Keratinocyte (primary cell): ENCODE data around the gene EPHB2. TPM values are rescaled to one million over a fixed set of nuclear protein-coding genes. Genes with fewer than 3 reads are reported as not detected.
"Not testable (repeated sequence)": the region's sequence is repeated elsewhere in the genome, so short reads cannot be mapped to it uniquely, and the experiment has no call there.

Experiments
- DNase-seq: peaks from one replicate; pipeline ENCODE4 v3.0.0-alpha.2; 2011; ENCODE audit warnings: low read depth, missing footprints, low spot score
- FAIRE-seq: peaks from 2 replicates; lab custom pipeline; 2011; peaks lifted over from hg19 to GRCh38; lab: Jason Lieb, UNC
- H2AFZ ChIP-seq: 2 replicates; pipeline ENCODE4 v1.6.0; 2012; ENCODE audit warnings: low read length, control low read depth, inconsistent platforms; ENCODE audit not compliant: control insufficient read depth
- H3K27ac ChIP-seq: 2 replicates; pipeline ENCODE4 v1.5.1; 2011; ENCODE audit warnings: low read length; ENCODE audit not compliant: control insufficient read depth, insufficient read depth
- H3K27me3 ChIP-seq: 3 replicates; pipeline ENCODE4 v1.6.0; 2011; ENCODE audit warnings: low read length; ENCODE audit not compliant: control insufficient read depth, insufficient read depth; ENCODE audit errors: extremely low read depth
- H3K36me3 ChIP-seq, 2 experiments: 2 replicates in 1 of 2; 3 replicates in 1 of 2; pipeline ENCODE4 v1.5.1; 2011; ENCODE audit warnings: low read length in 2 of 2, mild to moderate bottlenecking in 1 of 2; ENCODE audit not compliant: control insufficient read depth in 2 of 2, insufficient read depth in 2 of 2; ENCODE audit errors: extremely low read depth in 1 of 2
- H3K4me1 ChIP-seq: 3 replicates; pipeline ENCODE4 v1.5.1; 2011; ENCODE audit warnings: low read length; ENCODE audit not compliant: control insufficient read depth, insufficient read depth; ENCODE audit errors: extremely low read depth
- H3K4me2 ChIP-seq: 3 replicates; pipeline ENCODE4 v1.6.0; 2011; ENCODE audit warnings: low read depth, low read length; ENCODE audit not compliant: control insufficient read depth, insufficient read depth; ENCODE audit errors: extremely low read depth
- H3K4me3 ChIP-seq, 3 experiments: fragments of 200-600 bp in 1 of 3; sonication (generic) in 1 of 3; 2 replicates in 2 of 3; 3 replicates in 1 of 3; pipeline ENCODE4 v1.5.1; 2011 to 2016; ENCODE audit warnings: low read length in 3 of 3, mild to moderate bottlenecking in 3 of 3, control low read depth in 2 of 3, inconsistent platforms in 1 of 3, low read depth in 1 of 3, mixed read lengths in 1 of 3, mixed run types in 1 of 3, moderate library complexity in 1 of 3; ENCODE audit not compliant: control insufficient read depth in 2 of 3, insufficient read depth in 2 of 3; ENCODE audit errors: extremely low read depth in 1 of 3
- H3K79me2 ChIP-seq: 2 replicates; pipeline ENCODE4 v1.6.0; 2012; ENCODE audit warnings: low read length; ENCODE audit not compliant: control insufficient read depth, insufficient read depth
- H3K9ac ChIP-seq: 3 replicates; pipeline ENCODE4 v1.6.0; 2011; ENCODE audit warnings: low read length; ENCODE audit not compliant: control insufficient read depth, insufficient read depth; ENCODE audit errors: extremely low read depth
- H3K9me1 ChIP-seq: 3 replicates; pipeline ENCODE4 v1.6.0; 2011; ENCODE audit warnings: low read length; ENCODE audit not compliant: control insufficient read depth, insufficient read depth; ENCODE audit errors: extremely low read depth
- H3K9me3 ChIP-seq: 2 replicates; pipeline ENCODE4 v1.5.1; 2012; ENCODE audit warnings: low read depth, low read length; ENCODE audit not compliant: control insufficient read depth
- H4K20me1 ChIP-seq: 3 replicates; pipeline ENCODE4 v1.6.0; 2011; ENCODE audit warnings: low read length; ENCODE audit not compliant: control insufficient read depth, insufficient read depth; ENCODE audit errors: extremely low read depth
- EZH2 ChIP-seq: IDR thresholded peaks from one replicate; pipeline ENCODE4 v1.6.1; 2012; ENCODE audit warnings: inconsistent platforms, mild to moderate bottlenecking, low read length, moderate library complexity
- dilution Hi-C: fragments of 300-500 bp; cut with MboI; formaldehyde crosslinking; loops from one replicate; pipeline ENCODE4 v1.7.0; 2020; ENCODE audit warnings: low sequenced_read_pairs; ENCODE audit not compliant: extremely low pct_ligation_motif_present
- polyA plus RNA-seq, 5 experiments: library from polyadenylated mRNA; depleted of rRNA in 3 of 5; stranded (reverse) in 3 of 5; stranded (forward) in 1 of 5; unstranded in 1 of 5; fragments of >200 nt; gene quantifications; 1 replicate in 1 of 5; 2 replicates in 3 of 5; 3 replicates in 1 of 5; pipeline versions ENCODE4 v1.2.1 to v1.2.3, GENCODE V29; 2011 to 2012; ENCODE audit warnings: missing spikeins in 2 of 5, low read depth in 1 of 5, low replicate concordance in 1 of 5
- TF ChIP-seq, protein P1 (sequence below), 3 experiments: IDR thresholded peaks in 1 of 3; conservative IDR thresholded peaks in 1 of 3; optimal IDR thresholded peaks in 1 of 3; 2 replicates in 2 of 3; 3 replicates in 1 of 3; pipeline versions ENCODE3 to v1.5.1; 2011; ENCODE audit warnings: low read length in 3 of 3, mild to moderate bottlenecking in 3 of 3, moderate library complexity in 2 of 3, control low read depth in 1 of 3, inconsistent platforms in 1 of 3; ENCODE audit not compliant: insufficient read depth in 2 of 3; ENCODE audit errors: extremely low read depth in 1 of 3

The EPHB2 gene
- polyA plus RNA-seq, 1 donor (not counting 4 experiments of a cell fraction or from before 2014, with no cell fraction given): 0.10 TPM

DNA sequence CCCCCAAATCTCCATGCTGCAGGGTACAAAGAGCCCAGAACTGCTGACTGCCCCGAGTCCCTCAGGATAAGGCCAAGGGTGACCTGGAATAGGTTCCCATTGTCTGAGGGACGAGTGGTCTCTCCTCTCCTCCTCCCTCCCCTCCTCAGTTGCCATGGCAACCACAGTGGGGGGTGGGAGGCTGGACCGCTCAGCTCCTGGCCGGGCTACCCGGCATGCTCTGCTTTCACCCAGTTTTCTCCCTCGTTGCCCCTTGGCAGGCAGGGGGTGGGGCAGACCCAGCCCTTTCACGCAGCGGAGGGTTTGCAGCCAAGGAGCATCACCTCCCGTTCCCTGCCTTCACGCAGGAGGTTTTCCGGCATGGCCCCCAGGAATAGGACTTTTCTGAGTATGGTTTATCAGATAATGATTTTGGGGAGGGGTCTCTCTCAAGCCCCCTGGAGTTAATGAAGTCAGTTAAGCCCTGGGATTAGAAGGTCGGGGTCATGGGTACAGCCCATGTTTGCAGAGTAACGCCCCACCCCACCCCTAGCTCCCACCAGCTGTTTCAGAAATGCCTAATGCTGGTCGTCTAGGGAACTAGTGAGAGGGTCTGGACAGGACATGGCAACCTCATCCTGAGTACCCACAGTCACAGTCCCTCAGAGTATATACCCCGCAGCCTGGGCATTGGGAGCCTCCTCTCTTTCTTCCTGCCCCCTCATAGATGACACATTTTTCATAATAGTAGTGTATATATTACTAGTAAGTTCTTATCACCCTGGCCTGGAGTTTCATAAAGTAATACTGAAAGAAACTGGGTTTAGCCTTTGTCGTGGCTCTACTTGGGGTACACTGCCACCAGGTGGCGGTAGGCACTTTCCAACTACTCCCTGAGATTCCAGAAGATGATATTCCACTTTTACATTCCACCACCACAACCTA is 36.9 kb upstream of the EPHB2 start:
- no peak overlapping the region for H3K4me3 ChIP-seq
- no peaks in the 10 kb centered on the region for H3K79me2 ChIP-seq
- no peaks in the 10 kb centered on the region for H3K4me1 ChIP-seq
- TF ChIP-seq EZH2: no peak
- TF ChIP-seq, protein P1, sequence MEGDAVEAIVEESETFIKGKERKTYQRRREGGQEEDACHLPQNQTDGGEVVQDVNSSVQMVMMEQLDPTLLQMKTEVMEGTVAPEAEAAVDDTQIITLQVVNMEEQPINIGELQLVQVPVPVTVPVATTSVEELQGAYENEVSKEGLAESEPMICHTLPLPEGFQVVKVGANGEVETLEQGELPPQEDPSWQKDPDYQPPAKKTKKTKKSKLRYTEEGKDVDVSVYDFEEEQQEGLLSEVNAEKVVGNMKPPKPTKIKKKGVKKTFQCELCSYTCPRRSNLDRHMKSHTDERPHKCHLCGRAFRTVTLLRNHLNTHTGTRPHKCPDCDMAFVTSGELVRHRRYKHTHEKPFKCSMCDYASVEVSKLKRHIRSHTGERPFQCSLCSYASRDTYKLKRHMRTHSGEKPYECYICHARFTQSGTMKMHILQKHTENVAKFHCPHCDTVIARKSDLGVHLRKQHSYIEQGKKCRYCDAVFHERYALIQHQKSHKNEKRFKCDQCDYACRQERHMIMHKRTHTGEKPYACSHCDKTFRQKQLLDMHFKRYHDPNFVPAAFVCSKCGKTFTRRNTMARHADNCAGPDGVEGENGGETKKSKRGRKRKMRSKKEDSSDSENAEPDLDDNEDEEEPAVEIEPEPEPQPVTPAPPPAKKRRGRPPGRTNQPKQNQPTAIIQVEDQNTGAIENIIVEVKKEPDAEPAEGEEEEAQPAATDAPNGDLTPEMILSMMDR (optimal IDR thresholded peaks at IDR 0.05 in 1 of 3, IDR thresholded peaks at IDR 0.05 in 1 of 3, conservative IDR thresholded peaks at IDR 0.05 in 1 of 3; ENCODE audit: extremely low read depth in 1 of 3, insufficient read depth in 2 of 3, low read length in 3 of 3): peak; percentile 66 to 72 (median 69)
- no peaks in the 10 kb centered on the region for H3K9me1 ChIP-seq
- H3K4me2 ChIP-seq: no peak overlapping the region
- DNase-seq: no peak
- no peaks in the 10 kb centered on the region for H3K9me3 ChIP-seq
- dilution Hi-C loops: no loop called here
- H3K36me3 ChIP-seq: no peaks in the 10 kb centered on the region
- H2AFZ ChIP-seq: no peak overlapping the region
- H3K27me3 ChIP-seq: peaks cover 20% of the 10 kb centered on the region
- H4K20me1 ChIP-seq: no peaks in the 10 kb centered on the region
- H3K27ac ChIP-seq: no peak overlapping the region
- no peak overlapping the region for H3K9ac ChIP-seq
- FAIRE-seq: no peak

DNA sequence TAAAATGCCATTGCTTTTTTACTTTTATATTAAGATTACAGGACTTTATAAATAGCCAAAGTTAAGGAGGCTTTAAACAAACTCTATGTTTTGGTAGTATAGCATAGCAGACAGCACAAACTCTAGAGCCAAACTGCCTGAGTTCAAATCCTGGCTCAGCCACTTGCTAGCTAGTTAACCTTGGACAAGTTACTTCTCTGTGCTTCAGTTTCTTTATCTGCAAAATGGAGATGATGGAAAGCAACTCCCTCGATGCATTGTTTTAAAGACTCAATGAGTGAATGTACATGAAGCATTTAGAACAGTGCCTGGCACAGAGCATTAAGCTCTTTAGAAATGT is 36.3 kb upstream of the EPHB2 start:
- H3K27ac ChIP-seq: no peak overlapping the region
- no peaks in the 10 kb centered on the region for H3K36me3 ChIP-seq
- no peaks in the 10 kb centered on the region for H4K20me1 ChIP-seq
- H3K9me3 ChIP-seq: no peaks in the 10 kb centered on the region
- H3K27me3 ChIP-seq: peaks cover 20% of the 10 kb centered on the region
- H3K79me2 ChIP-seq: no peaks in the 10 kb centered on the region
- DNase-seq (no peak), FAIRE-seq (no peak)
- H3K4me3 ChIP-seq: no peak overlapping the region
- no peak for TF ChIP-seq EZH2
- TF ChIP-seq, protein P1 (optimal IDR thresholded peaks at IDR 0.05 in 1 of 3, IDR thresholded peaks at IDR 0.05 in 1 of 3, conservative IDR thresholded peaks at IDR 0.05 in 1 of 3; ENCODE audit: extremely low read depth in 1 of 3, insufficient read depth in 2 of 3, low read length in 3 of 3): no peak
- H3K9me1 ChIP-seq: no peaks in the 10 kb centered on the region
- dilution Hi-C loops: no loop called here
- no peaks in the 10 kb centered on the region for H3K4me1 ChIP-seq
- H3K4me2 ChIP-seq: no peak overlapping the region
- H3K9ac ChIP-seq: no peak overlapping the region
- no peak overlapping the region for H2AFZ ChIP-seq

GRCh38 chr1:22676151-22676550 is 34.5 kb upstream of the EPHB2 start:
- H3K27ac ChIP-seq, dilution Hi-C loops, H3K9me1 ChIP-seq, H4K20me1 ChIP-seq, H3K36me3 ChIP-seq, DNase-seq, H3K4me1 ChIP-seq, H3K4me2 ChIP-seq, H3K9me3 ChIP-seq, H3K4me3 ChIP-seq, H2AFZ ChIP-seq, FAIRE-seq, H3K79me2 ChIP-seq, H3K9ac ChIP-seq: not testable (repeated sequence)
- H3K27me3 ChIP-seq: peaks cover 11% of the 10 kb centered on the region
